GM18861 (cell line): ENCODE measurements around the gene TMEM117.
"Not testable (repeated sequence)": the region's sequence is repeated elsewhere in the genome, so short reads cannot be mapped to it uniquely, and the experiment has no call there.

Experiments
- ATAC-seq: cut with Tn5 transposase; IDR thresholded peaks from one replicate; pipeline ENCODE4 v1.9.1; 2021; ENCODE audit not compliant: unreplicated experiment

The TMEM117 gene

DNA sequence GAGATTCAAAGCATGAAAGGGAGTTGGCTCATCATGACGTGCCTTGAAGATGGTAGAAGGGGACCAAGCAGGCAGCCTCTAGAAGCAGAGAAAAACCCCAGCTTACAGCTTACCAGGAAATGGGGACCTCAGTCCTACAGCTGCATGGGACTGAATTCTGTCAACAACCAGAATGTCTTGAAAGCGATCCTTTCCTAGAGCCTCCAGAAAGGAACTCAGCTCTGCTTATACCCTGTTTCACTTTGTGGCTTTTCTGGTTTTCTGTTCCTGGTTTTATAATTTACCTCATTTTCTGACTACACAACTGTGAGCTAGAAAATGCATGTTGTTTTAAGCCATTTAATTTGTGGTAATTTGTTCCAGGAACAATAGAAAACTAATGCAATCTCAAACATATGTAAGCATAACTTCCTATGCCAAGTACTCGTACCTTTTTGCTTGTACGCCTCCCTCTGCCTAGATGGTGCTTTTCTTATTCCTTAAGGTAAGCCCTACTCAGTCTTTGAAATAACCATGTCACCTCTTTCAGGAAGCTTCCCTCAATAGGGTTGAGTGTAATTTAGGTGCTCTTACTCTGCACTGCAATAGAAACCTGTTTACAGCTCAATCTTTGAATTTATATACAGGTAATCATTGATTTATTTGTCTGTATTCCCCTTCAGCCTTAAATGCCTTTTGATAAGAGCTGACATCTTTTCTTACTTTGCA is 348.8 kb downstream of the TMEM117 start:
- peak; percentile 62 for ATAC-seq

GRCh38 chr12:44193281-44193680 is 357.4 kb downstream of the TMEM117 start:
- ATAC-seq: peak; percentile 98

DNA sequence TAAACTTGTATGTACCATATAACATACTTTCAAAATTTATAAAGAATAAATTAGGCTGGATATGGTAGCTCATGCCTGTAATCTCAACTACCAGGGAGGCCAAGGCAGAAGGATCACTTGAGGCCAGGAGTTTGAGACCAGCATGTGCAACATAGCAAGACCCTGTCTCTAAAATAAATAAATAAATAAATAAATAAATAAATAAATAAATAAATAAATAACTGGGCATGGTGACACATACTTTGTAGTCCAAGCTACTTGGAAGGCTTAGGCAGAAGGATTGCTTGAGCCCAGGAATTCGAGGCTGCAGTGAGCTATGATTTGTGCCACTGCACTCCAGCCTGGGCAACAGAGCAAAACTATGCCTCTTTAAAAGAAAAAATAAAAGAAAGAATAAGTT is 359.8 kb downstream of the TMEM117 start:
- ATAC-seq: not testable (repeated sequence)

DNA sequence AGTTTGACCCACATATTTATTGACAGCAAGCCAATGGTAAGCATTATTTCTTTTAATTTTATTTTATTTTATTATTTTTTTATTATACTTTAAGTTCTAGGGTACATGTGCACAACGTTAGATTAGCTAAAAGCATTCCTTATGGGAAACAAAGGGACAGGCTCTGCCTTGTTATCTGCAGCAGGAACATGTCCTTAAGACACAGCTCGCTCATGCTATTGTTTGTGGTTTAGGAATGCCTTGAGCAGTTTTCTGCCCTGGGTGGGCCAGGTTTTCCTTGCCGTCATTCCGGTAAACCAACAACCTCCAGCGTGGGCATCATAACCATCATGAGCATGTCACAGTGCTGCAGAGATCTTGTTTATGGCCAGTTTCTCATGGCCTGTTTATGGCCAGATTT is 370.2 kb downstream of the TMEM117 start:
- no peak for ATAC-seq

DNA sequence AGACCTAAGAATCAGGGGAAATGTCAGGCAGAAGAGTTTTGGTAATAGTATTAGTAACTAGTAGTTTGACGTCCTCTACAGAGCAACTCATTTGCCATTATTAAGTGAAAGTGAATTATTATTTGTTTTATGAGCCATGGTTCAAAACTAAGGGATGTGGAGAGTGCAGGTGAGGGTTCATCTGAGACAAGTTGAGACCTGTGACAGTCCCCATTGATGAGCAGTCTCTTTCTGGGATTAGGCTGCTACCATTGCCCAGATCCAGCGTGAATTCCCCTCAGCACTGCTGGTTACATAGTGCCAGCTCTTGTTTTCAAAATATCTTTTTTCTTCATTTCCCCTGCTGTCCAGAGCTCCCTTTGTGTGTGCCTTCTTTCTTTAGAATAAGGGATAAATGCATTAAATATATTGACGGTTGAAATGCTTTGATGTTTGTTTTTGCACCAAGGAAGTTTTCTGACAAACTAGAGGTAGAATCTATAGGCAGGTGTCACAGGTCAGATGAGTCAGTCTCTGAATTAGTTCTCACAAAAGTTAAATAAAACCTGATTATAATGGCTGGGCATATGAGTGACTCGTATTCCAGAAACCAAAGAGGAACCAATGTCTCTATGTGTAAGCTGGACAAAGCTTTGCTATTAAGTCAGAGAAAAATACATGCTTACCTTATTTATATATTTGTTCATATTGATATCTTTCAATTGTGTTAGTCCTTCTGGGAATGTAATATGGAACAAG is 381.4 kb downstream of the TMEM117 start:
- ATAC-seq: no peak

DNA sequence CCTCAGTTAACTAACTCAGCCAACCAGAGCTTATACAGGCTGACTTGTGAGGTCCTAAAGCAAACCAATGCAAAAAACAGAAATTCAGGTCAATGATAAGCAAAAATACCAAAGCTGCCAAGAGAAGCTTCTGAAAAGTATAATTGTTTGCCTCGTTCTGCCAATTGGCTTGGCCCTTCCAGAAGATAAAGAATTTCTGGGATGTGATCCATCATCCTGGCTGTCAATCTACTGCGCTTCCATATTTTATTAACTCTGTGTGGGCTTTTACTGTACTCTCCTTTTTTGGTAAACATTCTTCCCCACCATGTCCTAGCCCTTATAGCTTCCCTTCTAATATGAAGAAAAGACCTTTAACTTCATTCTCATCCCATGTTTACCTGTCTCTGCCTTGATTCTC is 387.9 kb downstream of the TMEM117 start:
- ATAC-seq: no peak

GRCh38 chr12:44224399-44225148 is 388.7 kb downstream of the TMEM117 start:
- no peak for ATAC-seq

DNA sequence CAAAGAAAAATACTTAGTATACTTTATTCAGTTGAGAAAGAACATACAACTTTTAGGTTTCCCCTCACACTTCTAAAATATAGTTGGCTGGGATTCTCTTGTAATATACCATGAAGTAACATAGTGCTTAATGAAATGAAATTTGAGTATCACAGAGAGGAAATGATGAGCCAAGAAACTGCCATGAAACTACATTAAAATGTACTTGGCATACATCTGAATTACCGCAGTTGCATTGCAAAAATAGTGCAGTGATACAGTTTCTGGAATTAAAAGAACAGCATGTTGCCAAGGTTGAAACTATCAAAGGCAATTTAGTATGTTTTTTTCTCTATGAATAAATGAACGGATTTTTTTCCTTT is 389.2 kb downstream of the TMEM117 start:
- no peak for ATAC-seq

GRCh38 chr12:44227616-44228015 is 391.7 kb downstream of the TMEM117 start:
- ATAC-seq: no peak

DNA sequence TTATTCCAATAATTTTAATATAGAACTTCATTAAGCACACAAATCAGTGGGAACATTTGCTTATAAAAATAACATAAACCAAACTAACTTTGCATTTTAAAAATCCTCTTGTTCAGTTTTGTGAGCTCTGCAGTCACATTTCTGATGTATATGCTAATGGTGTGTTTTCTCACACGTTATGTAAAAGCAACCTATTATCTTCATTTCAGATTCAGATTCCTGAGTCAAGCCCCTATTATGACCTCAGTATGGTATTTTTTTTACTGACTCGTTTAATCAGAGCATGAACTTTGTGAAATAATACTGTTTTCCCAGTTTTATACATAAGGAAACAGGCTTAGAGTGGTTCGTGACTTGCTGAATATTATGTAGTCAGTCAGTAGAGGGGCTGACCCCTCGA is 394.0 kb downstream of the TMEM117 start:
- ATAC-seq: no peak

DNA sequence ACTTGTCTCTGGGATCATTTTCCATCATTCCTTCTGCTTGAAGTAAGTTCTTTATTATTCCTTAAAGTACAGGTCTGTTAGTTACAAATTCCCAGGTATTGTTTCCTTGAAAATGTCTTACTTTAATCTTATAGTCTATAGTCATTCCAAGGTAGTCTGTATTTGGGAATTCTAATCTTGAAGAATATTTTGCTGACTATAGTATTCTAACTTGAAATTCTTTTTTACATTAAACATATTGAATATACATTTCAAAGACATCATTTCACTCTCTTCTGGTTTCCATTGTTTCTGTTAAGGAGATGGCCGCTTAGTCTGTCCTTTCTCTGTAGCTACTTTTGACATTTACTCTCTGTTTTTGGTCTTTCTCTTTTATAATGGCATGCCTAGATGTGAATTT is 399.8 kb downstream of the TMEM117 start:
- ATAC-seq: no peak

GRCh38 chr12:44240186-44240585 is 404.3 kb downstream of the TMEM117 start:
- no peak for ATAC-seq

DNA sequence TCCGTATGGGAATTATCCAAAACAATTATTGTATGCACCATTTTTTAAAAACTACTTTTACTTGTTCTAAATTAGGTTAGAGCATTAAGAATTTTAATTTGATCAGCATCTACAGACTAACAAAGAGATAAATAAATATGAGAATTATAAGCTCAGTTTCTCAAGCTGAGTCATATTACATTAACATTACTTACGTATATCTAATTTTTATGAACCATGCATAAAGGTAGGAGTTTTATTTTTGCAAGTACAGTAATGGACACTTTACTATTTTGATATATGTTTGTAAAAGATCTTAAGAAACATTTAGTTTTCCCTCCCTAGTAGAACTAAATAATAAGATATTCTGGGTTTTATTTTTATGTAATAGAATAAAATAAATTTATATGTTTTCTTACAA is 410.1 kb downstream of the TMEM117 start:
- no peak for ATAC-seq

DNA sequence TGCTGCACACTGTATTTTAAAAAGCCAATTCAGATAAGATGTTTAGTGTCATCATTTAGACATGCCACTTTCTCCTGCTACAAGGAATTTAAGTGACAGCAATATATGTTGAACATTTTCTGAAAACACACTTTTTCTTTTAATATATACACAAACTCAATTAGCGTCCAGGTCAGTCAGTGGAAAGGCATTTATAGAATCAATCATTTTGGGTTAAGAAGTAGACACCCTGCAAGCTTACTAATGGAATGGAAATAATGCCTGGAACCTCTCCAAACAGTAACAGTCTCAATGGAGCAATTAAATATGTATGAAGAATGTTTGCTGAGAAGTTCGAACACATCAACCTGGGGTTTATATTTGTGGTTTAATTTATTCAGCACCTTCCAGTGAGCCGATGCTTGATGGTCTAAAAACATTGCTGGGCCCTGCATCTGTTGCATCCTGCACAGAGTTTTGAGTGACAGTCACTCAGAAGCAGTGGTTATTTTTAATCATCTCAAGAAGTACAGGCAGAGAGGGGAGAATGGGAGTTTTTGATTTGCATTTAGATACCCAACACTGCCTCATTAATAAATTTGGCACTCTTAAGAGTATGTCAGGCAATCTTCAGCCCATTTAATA is 410.7 kb downstream of the TMEM117 start:
- ATAC-seq: no peak

GRCh38 chr12:44247588-44247987 is 411.7 kb downstream of the TMEM117 start:
- no peak for ATAC-seq

DNA sequence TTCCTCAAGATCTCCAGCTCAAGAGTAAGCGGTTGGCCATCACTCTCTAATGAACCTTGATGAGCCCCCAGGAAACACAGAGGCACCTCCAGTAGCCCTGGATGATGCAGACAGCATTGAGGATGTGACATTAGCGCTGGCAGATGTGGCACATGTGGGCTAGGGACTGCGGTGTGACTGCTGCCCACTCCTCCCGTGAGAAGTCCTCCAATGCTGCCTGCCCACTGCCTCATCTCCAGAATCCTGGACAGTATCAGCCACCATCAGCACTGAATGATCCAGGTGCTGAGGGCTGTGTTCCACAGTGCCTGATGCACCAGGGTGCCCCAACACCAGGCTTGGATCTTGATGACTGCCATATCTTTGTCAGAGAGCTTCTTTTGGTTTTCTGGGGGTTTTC is 412.6 kb downstream of the TMEM117 start:
- ATAC-seq: no peak

GRCh38 chr12:44250440-44250839 is 414.6 kb downstream of the TMEM117 start:
- ATAC-seq: not testable (repeated sequence)

- ATAC-seq: no peak
Measured at GRCh38 chr12:44253338-44253856, 417.5 kb downstream of the TMEM117 start.

DNA sequence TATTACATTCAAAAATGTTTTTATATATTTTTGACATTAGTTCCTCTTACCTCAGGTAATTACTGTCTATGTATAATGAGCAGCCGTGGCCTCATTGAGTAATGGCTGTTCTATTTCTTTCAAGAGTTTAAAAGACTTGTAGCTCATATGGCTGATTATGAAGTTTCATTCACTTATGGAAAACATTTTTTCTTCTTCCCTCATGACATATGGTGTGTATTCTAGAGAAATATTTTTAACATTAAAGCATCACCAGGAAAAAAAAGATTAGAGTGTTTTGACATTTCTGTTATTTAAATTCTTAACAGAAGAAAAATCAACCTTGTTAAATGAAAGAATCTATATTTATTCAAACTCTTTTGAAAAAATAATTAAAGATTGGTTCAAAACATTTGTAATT is 422.4 kb downstream of the TMEM117 start:
- ATAC-seq: no peak

- ATAC-seq: no peak
Measured at GRCh38 chr12:44259890-44260289, 424.0 kb downstream of the TMEM117 start.

DNA sequence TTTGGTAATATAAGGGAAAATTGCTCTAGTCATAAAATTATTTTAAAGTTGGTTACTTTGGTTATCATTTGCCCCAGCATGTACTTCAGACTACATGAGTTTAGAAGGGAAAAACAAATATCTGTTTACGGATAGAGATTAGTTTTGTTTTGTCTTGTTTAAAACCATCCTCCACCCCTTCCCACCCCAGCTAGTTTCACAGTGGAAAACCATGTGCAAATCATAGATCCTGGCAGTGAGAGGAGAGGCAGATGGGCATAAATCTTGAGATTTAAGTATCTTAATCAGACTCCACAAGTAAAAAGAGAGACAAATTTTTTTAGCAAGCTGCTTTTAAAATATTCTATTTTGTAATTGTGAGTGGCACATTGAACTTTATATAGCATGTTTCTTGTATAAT is 424.7 kb downstream of the TMEM117 start:
- ATAC-seq: no peak
